ENCODE data around the gene KIF26B.

KIF26B gene

DNA sequence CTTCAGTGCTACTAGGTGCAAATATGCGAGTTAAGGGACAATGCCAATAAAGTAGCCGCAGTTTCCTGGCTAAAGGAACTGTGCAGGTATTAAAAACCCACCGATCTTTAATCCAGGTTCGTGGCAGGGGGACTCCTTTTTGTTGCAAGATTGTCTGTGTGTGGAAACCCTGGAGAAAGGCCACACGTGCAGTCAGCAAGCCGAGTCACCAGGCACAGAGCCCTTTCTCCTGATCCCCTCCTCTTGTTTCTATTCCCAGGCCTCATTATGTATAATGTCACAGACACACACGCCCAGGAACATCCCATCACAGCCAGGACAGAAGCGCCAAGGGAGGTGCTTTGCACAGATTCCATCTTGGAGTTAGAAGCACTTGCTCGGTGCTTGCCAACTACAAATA, 528.9 kb downstream of the KIF26B start:
- DNase-seq (ENCODE audit: low read depth in 1 of 2, low spot score in 1 of 2), result no peak
- in situ Hi-C loops (cut with HindIII; ENCODE audit: low pct_unique_long_range_greater_than_20kb, low sequenced_read_pairs), result no loop called here
- TF ChIP-seq JUND (IDR thresholded peaks at IDR 0.05; ENCODE audit: low read depth), result no peak

DNA sequence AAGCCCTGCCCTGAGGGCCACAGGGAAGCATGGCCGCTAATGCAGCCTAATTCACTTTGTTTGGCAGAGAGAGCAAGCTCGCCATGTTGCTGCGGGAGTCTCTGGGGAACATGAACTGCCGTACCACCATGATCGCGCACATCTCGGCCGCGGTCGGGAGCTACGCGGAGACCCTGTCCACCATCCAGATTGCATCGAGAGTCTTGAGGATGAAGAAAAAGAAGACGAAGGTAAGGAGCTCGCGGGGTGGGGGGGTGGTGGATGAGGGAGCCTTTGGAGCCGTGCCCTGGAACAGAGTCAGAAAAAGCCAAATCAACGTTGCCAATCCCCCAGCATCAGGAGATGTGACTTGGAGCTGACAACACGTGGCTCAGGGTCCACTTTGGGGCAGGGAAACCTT, 529.4 kb downstream of the KIF26B start:
- in situ Hi-C loops (cut with HindIII; ENCODE audit: low pct_unique_long_range_greater_than_20kb, low sequenced_read_pairs), result no loop called here

DNA sequence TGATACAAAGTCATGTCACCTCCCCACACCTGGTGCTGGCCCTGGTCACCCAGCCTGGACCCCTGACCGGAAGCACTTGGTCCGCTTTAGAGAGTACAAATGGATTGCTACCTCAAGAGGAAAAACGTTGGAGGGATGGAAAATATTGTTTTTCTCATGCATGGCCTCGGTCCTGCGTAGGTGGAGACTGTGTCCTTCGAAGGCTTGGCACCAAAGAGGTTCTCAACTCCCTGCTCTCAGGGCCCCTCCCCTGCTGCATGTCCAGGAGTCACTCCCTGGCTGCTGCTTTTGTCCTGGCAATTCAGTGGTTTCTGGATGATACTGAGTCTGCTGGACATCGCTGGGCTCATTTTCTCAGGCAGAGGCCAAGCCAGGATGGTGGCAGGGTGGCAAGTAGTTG, 529.8 kb downstream of the KIF26B start:
- no peak for DNase-seq (ENCODE audit: low read depth in 1 of 2, low spot score in 1 of 2)
- no peak for TF ChIP-seq JUND (IDR thresholded peaks at IDR 0.05; ENCODE audit: low read depth)
- in situ Hi-C loops (cut with HindIII; ENCODE audit: low pct_unique_long_range_greater_than_20kb, low sequenced_read_pairs), result no loop called here

More for the DNA sequence above, 529.4 kb downstream of the KIF26B start:
- no peak for DNase-seq (ENCODE audit: low read depth in 1 of 2, low spot score in 1 of 2)
- TF ChIP-seq JUND (IDR thresholded peaks at IDR 0.05; ENCODE audit: low read depth), result no peak

DNA sequence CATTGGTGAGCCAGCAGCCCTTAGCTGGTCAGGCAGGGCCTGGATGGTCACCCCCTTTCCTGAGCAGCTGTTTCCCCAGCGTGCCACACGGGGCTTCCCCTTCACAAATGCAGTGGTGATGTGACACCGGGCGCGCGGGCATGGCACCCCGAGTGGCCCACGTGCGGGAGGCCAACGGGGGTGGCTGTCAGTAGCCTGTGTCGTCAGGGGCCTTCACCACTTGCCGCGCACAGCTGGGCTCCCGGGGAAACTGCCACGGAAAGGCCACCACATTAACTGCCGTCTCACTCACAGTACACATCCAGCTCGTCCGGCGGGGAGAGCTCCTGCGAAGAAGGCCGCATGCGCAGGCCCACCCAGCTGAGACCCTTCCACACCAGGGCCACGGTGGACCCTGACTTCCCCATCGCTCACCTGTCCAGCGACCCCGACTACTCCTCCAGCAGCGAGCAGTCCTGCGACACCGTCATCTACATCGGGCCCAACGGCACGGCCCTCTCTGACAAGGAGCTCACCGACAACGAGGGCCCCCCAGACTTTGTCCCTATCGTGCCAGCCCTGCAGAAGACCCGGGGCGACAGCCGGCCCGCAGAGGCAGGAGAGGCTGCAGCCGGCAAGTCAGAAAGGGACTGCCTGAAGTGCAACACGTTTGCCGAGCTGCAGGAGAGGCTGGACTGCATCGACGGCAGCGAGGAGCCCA, 530.5 kb downstream of the KIF26B start:
- DNase-seq (ENCODE audit: low read depth in 1 of 2, low spot score in 1 of 2), result no peak
- in situ Hi-C loops (cut with HindIII; ENCODE audit: low pct_unique_long_range_greater_than_20kb, low sequenced_read_pairs), result no loop called here
- no peak for TF ChIP-seq JUND (IDR thresholded peaks at IDR 0.05; ENCODE audit: low read depth)

DNA sequence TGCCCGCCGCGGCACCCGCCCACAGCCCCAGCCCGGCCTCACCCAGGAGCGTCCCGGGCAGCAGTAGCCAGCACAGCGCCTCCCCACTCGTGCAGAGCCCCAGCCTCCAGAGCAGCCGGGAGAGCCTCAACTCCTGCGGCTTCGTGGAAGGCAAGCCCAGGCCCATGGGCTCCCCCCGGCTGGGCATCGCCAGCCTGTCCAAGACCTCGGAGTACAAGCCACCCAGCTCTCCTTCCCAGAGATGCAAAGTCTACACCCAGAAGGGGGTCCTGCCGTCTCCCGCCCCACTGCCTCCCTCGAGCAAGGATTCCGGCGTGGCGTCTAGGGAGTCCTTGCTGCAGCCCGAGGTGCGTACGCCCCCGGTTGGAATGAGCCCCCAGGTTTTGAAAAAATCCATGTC, 531.2 kb downstream of the KIF26B start:
- in situ Hi-C loops (cut with HindIII; ENCODE audit: low pct_unique_long_range_greater_than_20kb, low sequenced_read_pairs), result no loop called here
- no peak for DNase-seq (ENCODE audit: low read depth in 1 of 2, low spot score in 1 of 2)
- TF ChIP-seq JUND (IDR thresholded peaks at IDR 0.05; ENCODE audit: low read depth), result no peak

DNA sequence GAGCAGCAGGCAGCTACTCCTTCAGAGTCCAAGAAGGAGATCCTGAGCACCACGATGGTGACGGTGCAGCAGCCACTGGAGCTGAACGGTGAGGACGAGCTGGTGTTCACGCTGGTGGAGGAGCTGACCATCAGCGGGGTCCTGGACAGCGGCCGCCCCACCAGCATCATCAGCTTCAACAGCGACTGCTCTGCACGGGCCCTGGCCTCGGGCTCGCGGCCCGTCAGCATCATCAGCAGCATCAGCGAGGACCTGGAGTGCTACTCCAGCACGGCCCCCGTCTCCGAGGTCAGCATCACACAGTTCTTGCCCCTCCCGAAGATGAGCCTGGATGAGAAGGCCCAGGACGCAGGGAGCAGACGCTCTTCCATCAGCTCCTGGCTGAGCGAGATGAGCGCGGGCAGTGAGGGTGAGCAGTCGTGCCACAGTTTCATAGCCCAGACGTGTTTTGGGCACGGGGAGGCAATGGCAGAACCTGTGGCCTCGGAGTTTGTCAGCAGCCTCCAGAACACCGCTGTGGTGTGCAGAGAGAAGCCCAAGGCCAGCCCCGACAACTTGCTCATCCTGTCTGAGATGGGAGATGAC, 531.8 kb downstream of the KIF26B start:
- TF ChIP-seq JUND (IDR thresholded peaks at IDR 0.05; ENCODE audit: low read depth), result no peak
- no peak for DNase-seq (ENCODE audit: low read depth in 1 of 2, low spot score in 1 of 2)
- in situ Hi-C loops (cut with HindIII; ENCODE audit: low pct_unique_long_range_greater_than_20kb, low sequenced_read_pairs), result no loop called here

DNA sequence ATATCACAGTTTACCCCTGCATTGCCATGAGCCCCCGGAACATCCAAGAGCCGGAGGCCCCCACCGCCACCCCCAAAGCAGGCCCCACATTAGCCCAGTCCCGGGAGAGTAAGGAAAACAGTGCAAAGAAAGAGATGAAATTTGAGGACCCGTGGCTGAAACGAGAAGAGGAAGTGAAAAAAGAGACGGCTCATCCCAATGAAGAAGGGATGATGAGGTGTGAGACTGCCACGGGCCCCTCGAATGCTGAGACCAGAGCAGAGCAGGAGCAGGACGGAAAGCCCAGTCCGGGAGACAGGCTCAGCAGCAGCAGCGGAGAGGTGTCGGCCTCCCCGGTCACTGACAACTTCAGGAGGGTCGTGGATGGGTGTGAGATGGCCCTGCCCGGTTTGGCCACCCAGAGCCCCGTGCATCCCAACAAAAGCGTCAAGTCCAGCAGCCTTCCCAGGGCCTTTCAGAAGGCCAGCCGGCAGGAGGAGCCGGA, 532.4 kb downstream of the KIF26B start:
- no peak for TF ChIP-seq JUND (IDR thresholded peaks at IDR 0.05; ENCODE audit: low read depth)
- DNase-seq (ENCODE audit: low read depth in 1 of 2, low spot score in 1 of 2), result no peak
- in situ Hi-C loops (cut with HindIII; ENCODE audit: low pct_unique_long_range_greater_than_20kb, low sequenced_read_pairs), result no loop called here

DNA sequence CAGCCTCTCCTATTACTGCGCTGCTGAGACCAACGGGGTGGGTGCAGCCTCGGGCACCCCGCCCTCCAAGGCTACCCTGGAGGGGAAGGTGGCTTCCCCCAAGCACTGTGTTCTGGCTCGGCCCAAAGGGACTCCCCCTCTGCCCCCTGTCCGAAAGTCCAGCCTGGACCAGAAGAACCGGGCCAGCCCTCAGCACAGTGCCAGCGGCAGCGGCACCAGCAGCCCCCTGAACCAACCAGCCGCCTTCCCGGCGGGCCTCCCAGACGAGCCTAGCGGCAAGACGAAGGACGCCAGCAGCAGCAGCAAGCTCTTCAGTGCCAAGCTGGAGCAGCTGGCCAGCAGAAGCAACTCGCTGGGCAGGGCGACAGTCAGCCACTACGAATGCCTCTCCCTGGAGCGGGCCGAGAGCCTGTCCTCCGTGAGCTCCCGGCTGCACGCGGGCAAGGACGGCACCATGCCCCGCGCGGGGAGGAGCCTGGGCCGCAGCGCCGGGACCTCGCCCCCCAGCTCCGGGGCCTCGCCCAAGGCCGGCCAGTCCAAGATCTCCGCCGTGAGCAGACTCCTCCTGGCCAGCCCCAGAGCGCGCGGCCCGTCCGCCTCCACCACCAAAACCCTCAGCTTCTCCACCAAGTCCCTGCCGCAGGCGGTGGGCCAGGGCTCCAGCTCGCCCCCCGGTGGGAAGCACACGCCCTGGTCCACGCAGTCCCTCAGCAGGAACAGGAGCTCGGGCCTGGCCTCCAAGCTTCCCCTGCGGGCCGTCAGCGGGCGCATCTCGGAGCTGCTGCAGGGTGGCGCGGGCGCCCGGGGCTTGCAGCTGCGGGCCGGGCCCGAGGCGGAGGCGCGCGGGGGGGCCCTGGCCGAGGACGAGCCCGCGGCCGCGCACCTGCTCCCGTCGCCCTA, 533.1 kb downstream of the KIF26B start:
- DNase-seq (ENCODE audit: low read depth in 1 of 2, low spot score in 1 of 2), result no peak
- in situ Hi-C loops (cut with HindIII; ENCODE audit: low pct_unique_long_range_greater_than_20kb, low sequenced_read_pairs), result no loop called here
- no peak for TF ChIP-seq JUND (IDR thresholded peaks at IDR 0.05; ENCODE audit: low read depth)

DNA sequence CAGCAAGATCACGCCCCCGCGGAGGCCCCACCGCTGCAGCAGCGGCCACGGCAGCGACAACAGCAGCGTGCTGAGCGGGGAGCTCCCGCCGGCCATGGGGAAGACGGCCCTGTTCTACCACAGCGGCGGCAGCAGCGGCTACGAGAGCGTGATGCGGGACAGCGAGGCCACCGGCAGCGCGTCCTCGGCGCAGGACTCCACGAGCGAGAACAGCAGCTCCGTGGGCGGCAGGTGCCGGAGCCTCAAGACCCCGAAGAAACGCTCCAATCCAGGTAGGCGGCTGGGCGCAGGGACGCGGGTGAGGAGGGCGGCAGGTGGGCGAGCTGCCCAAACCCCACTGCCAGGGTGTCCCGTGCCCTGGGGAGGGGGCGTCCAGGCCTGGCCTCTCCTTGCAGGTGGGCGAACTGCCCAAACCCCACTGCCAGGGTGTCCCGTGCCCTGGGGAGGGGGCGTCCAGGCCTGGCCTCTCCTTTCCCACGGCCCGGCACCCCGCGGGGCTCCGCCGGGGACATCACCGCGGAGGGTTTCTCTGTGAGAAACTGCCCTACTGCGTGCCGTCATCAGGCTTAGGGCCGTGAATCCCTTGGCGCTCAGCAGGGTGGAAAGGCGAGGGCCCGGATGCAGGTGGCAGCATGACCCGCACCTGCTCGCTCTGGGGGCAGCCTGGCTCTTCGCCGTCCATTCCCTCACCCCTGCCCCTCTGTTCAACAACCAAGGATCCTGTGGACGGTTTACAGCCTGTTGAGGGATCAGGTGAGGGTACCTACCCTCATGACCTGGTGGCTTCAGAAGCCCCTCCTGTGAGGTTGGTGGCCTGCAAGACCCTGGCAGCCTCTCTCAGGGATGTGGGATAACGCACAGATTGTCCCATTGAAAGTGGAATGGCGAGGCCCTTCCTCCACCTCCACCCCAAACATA, 534.0 kb downstream of the KIF26B start:
- DNase-seq (ENCODE audit: low read depth in 1 of 2, low spot score in 1 of 2), result no peak
- in situ Hi-C loops (cut with HindIII; ENCODE audit: low pct_unique_long_range_greater_than_20kb, low sequenced_read_pairs), result no loop called here
- TF ChIP-seq JUND (IDR thresholded peaks at IDR 0.05; ENCODE audit: low read depth), result no peak

DNA sequence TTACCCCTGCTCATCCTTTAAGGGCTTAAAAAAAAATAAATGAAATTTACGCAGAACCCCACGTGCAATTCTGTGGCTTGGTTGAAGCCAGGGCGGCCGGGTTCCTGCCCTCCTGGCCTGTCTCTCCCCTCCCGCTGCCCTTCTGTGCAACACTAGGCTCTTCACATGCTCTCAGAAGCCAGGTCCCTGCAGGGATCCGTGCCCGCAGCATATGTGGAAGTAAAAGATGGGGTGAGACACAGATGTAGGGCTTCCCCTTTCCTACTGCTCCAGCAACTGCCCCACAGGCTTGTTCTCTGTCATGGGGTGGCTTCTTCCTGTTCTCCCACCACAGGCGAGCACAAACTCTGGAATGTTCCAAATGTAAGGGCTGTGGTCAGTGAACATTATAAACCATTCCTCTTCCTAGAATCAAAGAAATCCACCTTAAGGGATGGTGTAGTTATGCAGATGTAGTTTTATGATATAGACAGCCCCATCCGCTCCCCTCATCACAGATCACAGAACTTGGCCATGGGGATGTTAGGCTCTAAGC, 535.4 kb downstream of the KIF26B start:
- no peak for DNase-seq (ENCODE audit: low read depth in 1 of 2, low spot score in 1 of 2)
- in situ Hi-C loops (cut with HindIII; ENCODE audit: low pct_unique_long_range_greater_than_20kb, low sequenced_read_pairs), result no loop called here

DNA sequence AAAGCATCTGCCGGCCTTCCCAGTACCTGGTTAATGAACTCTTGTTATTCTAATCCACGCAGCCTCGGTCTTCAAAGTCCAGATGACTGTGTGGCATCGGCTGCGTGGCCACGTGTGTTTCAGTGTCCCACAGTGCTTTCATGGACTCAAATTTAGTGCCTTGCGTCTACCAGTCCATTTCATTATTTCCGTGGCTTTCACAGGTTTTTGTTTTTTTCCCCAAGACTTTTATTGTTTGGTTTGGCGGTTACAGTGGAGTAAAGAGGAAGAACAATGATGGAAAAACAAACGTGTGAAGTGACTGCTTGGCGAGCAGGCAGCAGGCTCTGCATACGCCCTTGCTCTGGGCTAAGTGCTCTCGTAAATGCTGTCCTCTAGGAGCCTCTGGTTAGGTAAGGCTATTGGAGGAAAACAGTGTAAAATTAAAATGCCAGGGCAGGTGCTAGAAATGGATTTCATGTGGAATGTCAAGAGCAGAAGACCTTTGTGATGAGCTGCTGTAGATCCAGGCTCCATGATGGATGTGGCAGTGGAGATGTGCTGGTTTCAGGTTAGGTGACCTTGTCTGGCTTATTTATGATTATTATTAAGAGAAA, 536.3 kb downstream of the KIF26B start:
- no peak for TF ChIP-seq JUND (IDR thresholded peaks at IDR 0.05; ENCODE audit: low read depth)
- no peak for DNase-seq (ENCODE audit: low read depth in 1 of 2, low spot score in 1 of 2)
- in situ Hi-C loops (cut with HindIII; ENCODE audit: low pct_unique_long_range_greater_than_20kb, low sequenced_read_pairs), result no loop called here

More for the DNA sequence above, 535.4 kb downstream of the KIF26B start:
- TF ChIP-seq JUND (IDR thresholded peaks at IDR 0.05; ENCODE audit: low read depth), result no peak
